HEK293 (cell line): ENCODE results near the gene POLR3A.

Experiments
- CTCF ChIA-PET: fragments of 350-600 bp; formaldehyde crosslinking; extraction: SDS; loops from one replicate; lab custom pipeline; 2021; ENCODE audit warnings: antibody characterized with exemption; lab: Yijun Ruan, JAX
- POLR2A ChIA-PET: fragments of 300-600 bp; formaldehyde crosslinking; extraction: SDS; loops from one replicate; lab custom pipeline; 2020; ENCODE audit warnings: antibody characterized with exemption, inconsistent platforms; lab: Yijun Ruan, JAX
- H3K27ac ChIP-seq: fragments of 200-500 bp; sonication (Bioruptor generic); 2 replicates; pipeline ENCODE4 v1.5.1; 2014; ENCODE audit warnings: low read depth, low read length, control low read depth, inconsistent platforms; ENCODE audit errors: extremely low read depth
- H3K36me3 ChIP-seq, 2 experiments: fragments of 200-500 bp in 1 of 2; sonication (Bioruptor generic) in 1 of 2; 1 replicate in 1 of 2; 2 replicates in 1 of 2; pipeline ENCODE4 v1.5.1; 2014 to 2017; ENCODE audit warnings: inconsistent platforms in 2 of 2, low read length in 2 of 2; ENCODE audit not compliant: control insufficient read depth in 2 of 2, insufficient read depth in 1 of 2
- H3K4me1 ChIP-seq: fragments of 200-500 bp; sonication (Bioruptor generic); 2 replicates; pipeline ENCODE4 v1.5.1; 2014; ENCODE audit warnings: mild to moderate bottlenecking, low read length, inconsistent platforms; ENCODE audit not compliant: control insufficient read depth, insufficient read depth
- H3K4me3 ChIP-seq: 2 replicates; pipeline ENCODE4 v1.5.1; 2011; ENCODE audit warnings: low read depth, mild to moderate bottlenecking, control low read depth, low read length, moderate library complexity
- H3K9me3 ChIP-seq: fragments of 200-500 bp; sonication (Bioruptor generic); 2 replicates; pipeline ENCODE4 v1.5.1; 2014; ENCODE audit warnings: low read depth, low read length, inconsistent platforms; ENCODE audit not compliant: control insufficient read depth, insufficient read depth
- GLI2 ChIP-seq: fragments of 450-650 bp; formaldehyde crosslinking; IDR thresholded peaks from 2 replicates; pipeline ENCODE4; 2017; ENCODE audit warnings: missing biosample characterization, missing genetic modification characterization, low read depth, borderline replicate concordance
- IKZF3 ChIP-seq: fragments of 450-650 bp; IDR thresholded peaks from 2 replicates; pipeline ENCODE4 v1.5.0; 2018; ENCODE audit warnings: missing biosample characterization, mild to moderate bottlenecking, missing genetic modification characterization, moderate library complexity
- MEIS1 ChIP-seq: sonication (generic); formaldehyde crosslinking; IDR thresholded peaks from 2 replicates; pipeline ENCODE4 v1.8.1; 2022; ENCODE audit warnings: missing genetic modification reagents, mild to moderate bottlenecking, borderline replicate concordance
- OSR2 ChIP-seq: fragments of 450-650 bp; formaldehyde crosslinking; IDR thresholded peaks from 2 replicates; pipeline ENCODE4 v1.5.1; 2016; ENCODE audit warnings: missing biosample characterization, missing genetic modification characterization
- PRDM4 ChIP-seq: fragments of 450-650 bp; formaldehyde crosslinking; IDR thresholded peaks from 2 replicates; pipeline ENCODE4 v1.5.1; 2017; ENCODE audit warnings: missing biosample characterization, missing genetic modification characterization
- SCRT1 ChIP-seq: fragments of 450-650 bp; formaldehyde crosslinking; IDR thresholded peaks from 2 replicates; pipeline ENCODE4 v1.5.1; 2016; ENCODE audit warnings: missing biosample characterization, missing genetic modification characterization, borderline replicate concordance
- SCRT2 ChIP-seq: fragments of 450-650 bp; formaldehyde crosslinking; IDR thresholded peaks from 2 replicates; pipeline ENCODE4 v1.5.1; 2016; ENCODE audit warnings: missing biosample characterization, missing genetic modification characterization
- SP2 ChIP-seq: fragments of 450-650 bp; formaldehyde crosslinking; IDR thresholded peaks from 2 replicates; pipeline ENCODE4 v1.5.1; 2016; ENCODE audit warnings: missing biosample characterization, missing genetic modification characterization
- SP7 ChIP-seq: fragments of 450-650 bp; formaldehyde crosslinking; IDR thresholded peaks from 2 replicates; pipeline ENCODE4 v1.5.1; 2016; ENCODE audit warnings: missing biosample characterization, missing genetic modification characterization
- ZNF114 ChIP-seq: fragments of 450-650 bp; formaldehyde crosslinking; IDR thresholded peaks from 2 replicates; pipeline ENCODE4 v1.5.0; 2017; ENCODE audit warnings: missing biosample characterization, missing genetic modification characterization
- ZNF16 ChIP-seq: fragments of 450-650 bp; formaldehyde crosslinking; IDR thresholded peaks from 2 replicates; pipeline ENCODE4 v1.5.1; 2016; ENCODE audit warnings: low read depth, missing biosample characterization, missing genetic modification characterization
- ZNF175 ChIP-seq: fragments of 450-650 bp; formaldehyde crosslinking; IDR thresholded peaks from 2 replicates; pipeline ENCODE4 v1.5.1; 2016; ENCODE audit warnings: missing biosample characterization, missing genetic modification characterization
- ZNF211 ChIP-seq: fragments of 450-650 bp; formaldehyde crosslinking; IDR thresholded peaks from 2 replicates; pipeline ENCODE4 v1.5.1; 2016; ENCODE audit warnings: low read depth, missing biosample characterization, missing genetic modification characterization
- ZNF23 ChIP-seq: fragments of 450-650 bp; formaldehyde crosslinking; IDR thresholded peaks from 2 replicates; pipeline ENCODE4 v1.5.1; 2016; ENCODE audit warnings: missing biosample characterization, missing genetic modification characterization, borderline replicate concordance
- ZNF292 ChIP-seq: fragments of 450-650 bp; formaldehyde crosslinking; IDR thresholded peaks from 2 replicates; pipeline ENCODE4 v1.5.1; 2016; ENCODE audit warnings: low read depth, missing biosample characterization, missing genetic modification characterization, borderline replicate concordance
- ZNF354C ChIP-seq: fragments of 450-650 bp; formaldehyde crosslinking; IDR thresholded peaks from 2 replicates; pipeline ENCODE4 v1.5.1; 2016; ENCODE audit warnings: missing biosample characterization, missing genetic modification characterization, low read depth, borderline replicate concordance
- ZNF555 ChIP-seq: fragments of 450-650 bp; formaldehyde crosslinking; conservative IDR thresholded peaks from 2 replicates; pipeline ENCODE4 v1.5.1; 2017; ENCODE audit warnings: missing biosample characterization, mild to moderate bottlenecking, missing genetic modification characterization, inconsistent platforms
- ZNF560 ChIP-seq: fragments of 450-650 bp; formaldehyde crosslinking; IDR thresholded peaks from 2 replicates; pipeline ENCODE4 v1.5.1; 2017; ENCODE audit warnings: missing biosample characterization, missing genetic modification characterization, borderline replicate concordance
- ZNF610 ChIP-seq: fragments of 450-650 bp; formaldehyde crosslinking; IDR thresholded peaks from 2 replicates; pipeline ENCODE4 v1.5.1; 2016; ENCODE audit warnings: missing biosample characterization, missing genetic modification characterization, borderline replicate concordance
- ZNF843 ChIP-seq: fragments of 450-650 bp; formaldehyde crosslinking; IDR thresholded peaks from 2 replicates; pipeline ENCODE4 v1.5.1; 2016; ENCODE audit warnings: missing biosample characterization, missing genetic modification characterization
- ZSCAN5A ChIP-seq: fragments of 450-650 bp; formaldehyde crosslinking; IDR thresholded peaks from 2 replicates; pipeline ENCODE4 v1.5.1; 2016; ENCODE audit warnings: missing biosample characterization, missing genetic modification characterization
- TF ChIP-seq, protein P1 (sequence below): fragments of 450-650 bp; formaldehyde crosslinking; IDR thresholded peaks from 2 replicates; pipeline ENCODE4 v1.5.1; 2016; ENCODE audit warnings: missing biosample characterization, missing genetic modification characterization, low read depth

POLR3A gene

DNA sequence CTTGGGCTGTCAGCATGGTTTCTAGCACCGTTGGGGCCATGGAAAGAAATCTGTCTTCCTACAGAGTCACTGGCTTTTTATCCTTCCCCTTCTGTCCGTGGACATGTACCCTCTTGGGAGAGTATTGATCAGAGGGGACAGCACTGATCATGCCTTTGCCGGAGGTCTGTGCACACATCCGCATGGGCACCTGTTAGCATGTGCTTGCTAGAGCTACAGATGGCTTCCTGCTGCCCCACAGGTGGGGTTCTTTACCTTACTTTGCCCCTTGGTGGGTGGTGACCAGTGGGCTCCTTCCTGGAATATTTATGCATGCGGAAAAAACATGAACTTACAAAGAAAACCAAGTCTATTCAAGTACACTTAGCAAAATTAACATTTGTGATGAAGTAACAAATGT, 29.2 kb upstream of the POLR3A start:
- CTCF ChIA-PET, result interaction anchor here (0.9 to 2.7 kb wide), 4 partner anchors 10 to 1137 kb away, joined by 3 to 15 read pairs (median 4); no protein-coding TSS in a partner anchor
- TF ChIP-seq MEIS1 (CRISPR knock-in tag) (no peak), PRDM4 (no peak), ZNF292 (tag by site-specific recombination) (no peak), ZSCAN5A (tag by site-specific recombination) (no peak), OSR2 (no peak), ZNF610 (no peak), SP7 (tag by site-specific recombination) (no peak), GLI2 (tag by site-specific recombination) (no peak), SCRT1 (tag by site-specific recombination) (peak; percentile 79), ZNF354C (tag by site-specific recombination) (no peak), SP2 (tag by site-specific recombination) (no peak), IKZF3 (tag by site-specific recombination) (no peak), ZNF16 (tag by site-specific recombination) (no peak), SCRT2 (tag by site-specific recombination) (peak; percentile 62)
- TF ChIP-seq, all 188 proteins: peak for 2
- H3K4me3 ChIP-seq, result no peak overlapping the region
- POLR2A ChIA-PET, result no interaction called here
- H3K4me1 ChIP-seq, result no peaks in the 10 kb centered on the region
- no peaks in the 10 kb centered on the region for H3K9me3 ChIP-seq
- H3K27ac ChIP-seq, result no peak overlapping the region
- H3K36me3 ChIP-seq, result peaks cover 0 to 4% of the 10 kb centered on the region in 2 experiments; a peak in 1 of 3 replicates

DNA sequence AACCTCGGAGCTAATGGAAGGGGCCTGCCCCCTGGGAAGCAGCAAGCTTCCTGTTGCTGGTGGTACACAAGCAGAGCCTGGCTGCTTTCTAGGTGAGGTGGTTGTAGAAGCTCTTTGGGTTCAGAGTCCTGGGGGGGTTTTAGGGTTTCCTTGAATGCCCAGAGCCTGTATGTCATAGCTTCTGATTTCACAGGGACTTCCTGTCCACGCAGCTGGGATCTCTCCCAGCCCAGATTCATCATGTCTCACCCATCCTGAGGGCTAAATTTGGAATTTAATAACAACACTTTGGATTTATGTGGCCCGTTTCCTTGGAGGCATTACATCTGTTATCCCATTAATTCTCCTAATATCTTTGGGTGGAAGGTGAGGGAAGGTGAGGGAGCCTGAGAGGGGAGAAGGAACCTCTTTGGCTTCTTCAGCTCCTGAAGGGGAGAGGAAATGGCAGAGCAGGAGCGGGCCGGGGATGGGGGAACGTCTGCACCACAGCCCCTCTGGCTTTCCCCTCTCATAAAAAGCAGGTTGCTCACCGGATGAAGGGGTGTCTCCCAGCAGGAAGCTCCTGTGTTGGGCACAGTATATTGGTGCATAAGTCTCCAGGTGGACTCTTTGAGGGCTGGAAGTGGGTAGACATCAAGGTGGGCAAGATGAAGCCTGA, 24.0 kb upstream of the POLR3A start:
- CTCF ChIA-PET, result interaction anchor here (0.8 kb wide), 1 partner anchor 513 kb away, joined by 3 read pairs; no protein-coding TSS in a partner anchor
- TF ChIP-seq ZNF843 (tag by site-specific recombination) (no peak), ZNF610 (no peak), SP2 (tag by site-specific recombination) (no peak), ZNF292 (tag by site-specific recombination) (no peak), ZNF23 (tag by site-specific recombination) (no peak), MEIS1 (CRISPR knock-in tag) (no peak), ZNF560 (tag by site-specific recombination) (no peak), ZNF175 (tag by site-specific recombination) (no peak), ZNF114 (tag by site-specific recombination) (no peak), ZNF211 (tag by site-specific recombination) (no peak), ZNF555 (tag by site-specific recombination) (no peak), OSR2 (no peak)
- TF ChIP-seq, protein P1, sequence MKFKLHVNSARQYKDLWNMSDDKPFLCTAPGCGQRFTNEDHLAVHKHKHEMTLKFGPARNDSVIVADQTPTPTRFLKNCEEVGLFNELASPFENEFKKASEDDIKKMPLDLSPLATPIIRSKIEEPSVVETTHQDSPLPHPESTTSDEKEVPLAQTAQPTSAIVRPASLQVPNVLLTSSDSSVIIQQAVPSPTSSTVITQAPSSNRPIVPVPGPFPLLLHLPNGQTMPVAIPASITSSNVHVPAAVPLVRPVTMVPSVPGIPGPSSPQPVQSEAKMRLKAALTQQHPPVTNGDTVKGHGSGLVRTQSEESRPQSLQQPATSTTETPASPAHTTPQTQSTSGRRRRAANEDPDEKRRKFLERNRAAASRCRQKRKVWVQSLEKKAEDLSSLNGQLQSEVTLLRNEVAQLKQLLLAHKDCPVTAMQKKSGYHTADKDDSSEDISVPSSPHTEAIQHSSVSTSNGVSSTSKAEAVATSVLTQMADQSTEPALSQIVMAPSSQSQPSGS, result no peak
- Histone ChIP-seq H3K4me3 (no peak overlapping the region), H3K27ac (no peak overlapping the region), H3K36me3 (peaks cover 0 to 13% of the 10 kb centered on the region in 2 experiments; a peak in 1 of 3 replicates), H3K4me1 (no peaks in the 10 kb centered on the region), H3K9me3 (no peaks in the 10 kb centered on the region)
- POLR2A ChIA-PET, result interaction anchor here (0.5 to 1.6 kb wide), 2 partner anchors 11 to 152 kb away, joined by 3 to 5 read pairs; no protein-coding TSS in a partner anchor
